GM12878 (cell line): ENCODE data around the gene MARCHF6. TPM values are rescaled to one million over a fixed set of nuclear protein-coding genes. Genes with fewer than 3 reads are reported as not detected.

Source experiments
- ATAC-seq: fragments of 200-7000 bp; cut with Tn5 transposase; 3 replicates; pipeline ENCODE4 v1.9.1; 2020; ENCODE audit warnings: mild to moderate bottlenecking, moderate library complexity
- BruUV-seq: library from RNA; stranded (reverse); fragments of 400-500 nt; replicated peaks from 2 replicates; lab custom pipeline; 2021; lab: Mats Ljungman, UMichigan
- CTCF ChIA-PET: fragments of 300-600 bp; sonication (Branson Sonifier 250); formaldehyde crosslinking; extraction: SDS; loops from one replicate; lab custom pipeline; 2021; ENCODE audit warnings: inconsistent platforms; lab: Yijun Ruan, JAX
- POLR2A ChIA-PET: fragments of 350-600 bp; formaldehyde crosslinking; extraction: SDS; loops from one replicate; lab custom pipeline; 2021; ENCODE audit warnings: inconsistent platforms; lab: Charles Lee
- RAD21 ChIA-PET: fragments of 300-600 bp; sonication (Branson Sonifier 250); formaldehyde crosslinking; loops from one replicate; lab custom pipeline; 2023; ENCODE audit warnings: antibody characterized with exemption; ENCODE audit not compliant: unreplicated experiment; lab: Charles Lee
- SMC1A ChIA-PET: fragments of 300-600 bp; sonication (Branson Sonifier 250); formaldehyde crosslinking; loops from one replicate; lab custom pipeline; 2023; ENCODE audit not compliant: unreplicated experiment, uncharacterized antibody; lab: Charles Lee
- DNase-seq: peaks from one replicate; pipeline ENCODE4 v3.0.0-alpha.2; 2011; ENCODE audit warnings: low read depth, low spot score
- FAIRE-seq: peaks from 3 replicates; lab custom pipeline; 2011; peaks lifted over from hg19 to GRCh38; lab: Jason Lieb, UNC
- H2AFZ ChIP-seq: 2 replicates; pipeline ENCODE4 v1.6.0; 2011; ENCODE audit warnings: low read depth, low read length, control low read depth; ENCODE audit not compliant: control insufficient read depth
- H3K27ac ChIP-seq: 2 replicates; pipeline ENCODE4 v1.5.1; 2011; ENCODE audit warnings: control low read depth; ENCODE audit not compliant: control insufficient read depth, insufficient read depth
- H3K27me3 ChIP-seq, 2 experiments: replicated peaks in 1 of 2; 2 replicates each; pipeline versions ENCODE4 v1.6.0 to v1.6.1; 2011; ENCODE audit warnings: low read length in 1 of 2; ENCODE audit not compliant: control insufficient read depth in 2 of 2, insufficient read depth in 2 of 2
- H3K36me3 ChIP-seq, 2 experiments: 2 replicates each; pipeline ENCODE4 v1.5.1; 2011; ENCODE audit warnings: low read length in 1 of 2; ENCODE audit not compliant: control insufficient read depth in 2 of 2, insufficient read depth in 2 of 2
- H3K4me1 ChIP-seq: 2 replicates; pipeline ENCODE4 v1.6.1; 2011; ENCODE audit warnings: mild to moderate bottlenecking, low read length, moderate library complexity, mixed read lengths; ENCODE audit not compliant: control insufficient read depth, insufficient read depth
- H3K4me2 ChIP-seq: 2 replicates; pipeline ENCODE4 v1.6.0; 2011; ENCODE audit warnings: control low read depth; ENCODE audit not compliant: control insufficient read depth, insufficient read depth
- H3K4me3 ChIP-seq: fragments of 200-600 bp; sonication (generic); 2 replicates; pipeline ENCODE4 v1.5.1; 2016
- H3K79me2 ChIP-seq: 2 replicates; pipeline ENCODE4 v1.6.0; 2011; ENCODE audit warnings: low read length; ENCODE audit not compliant: control insufficient read depth, insufficient read depth
- H3K9ac ChIP-seq: 2 replicates; pipeline ENCODE4 v1.8.0; 2011; ENCODE audit warnings: low read length, control low read depth, mixed read lengths; ENCODE audit not compliant: control insufficient read depth, insufficient read depth
- H3K9me3 ChIP-seq: replicated peaks from 3 replicates; pipeline ENCODE4 v1.5.1; 2011; ENCODE audit warnings: mild to moderate bottlenecking, low read length; ENCODE audit not compliant: control insufficient read depth, insufficient read depth
- H4K20me1 ChIP-seq: 2 replicates; pipeline ENCODE4 v1.6.0; 2011; ENCODE audit not compliant: control insufficient read depth, insufficient read depth
- ASH2L ChIP-seq: fragments of 300-600, 200-600 bp; sonication (generic); IDR thresholded peaks from 2 replicates; pipeline ENCODE4 v1.6.1; 2017; ENCODE audit warnings: low read depth, mild to moderate bottlenecking, borderline replicate concordance
- ATF7 ChIP-seq: fragments of 450-650 bp; IDR thresholded peaks from 2 replicates; pipeline ENCODE4 v1.6.1; 2016; ENCODE audit warnings: low read depth, mild to moderate bottlenecking
- CREB1 ChIP-seq: IDR thresholded peaks from 2 replicates; pipeline ENCODE4 v1.6.1; 2012; ENCODE audit warnings: low read depth, mild to moderate bottlenecking, inconsistent platforms
- EGR1 ChIP-seq, 2 experiments: IDR thresholded peaks; 1 replicate in 1 of 2; 2 replicates in 1 of 2; pipeline ENCODE4 v1.6.1; 2011 to 2012; ENCODE audit warnings: low read depth in 2 of 2, low read length in 2 of 2, borderline replicate concordance in 1 of 2, mild to moderate bottlenecking in 1 of 2, moderate library complexity in 1 of 2
- GATAD2B ChIP-seq: fragments of 450-650 bp; conservative IDR thresholded peaks from 2 replicates; pipeline ENCODE4 v1.6.1; 2017; ENCODE audit warnings: low read depth, mild to moderate bottlenecking, moderate library complexity
- KLF5 ChIP-seq: fragments of 450-650 bp; IDR thresholded peaks from 2 replicates; pipeline ENCODE4 v1.6.1; 2014; ENCODE audit warnings: mild to moderate bottlenecking; ENCODE audit not compliant: partially characterized antibody
- MEF2A ChIP-seq: IDR thresholded peaks from 2 replicates; pipeline ENCODE4 v1.6.1; 2011; ENCODE audit warnings: low read depth, mild to moderate bottlenecking, low read length, moderate library complexity; ENCODE audit not compliant: insufficient read depth
- MTA3 ChIP-seq: IDR thresholded peaks from 2 replicates; pipeline ENCODE4 v1.6.1; 2012; ENCODE audit warnings: low read length, inconsistent platforms, borderline replicate concordance
- NBN ChIP-seq: fragments of 450-650 bp; IDR thresholded peaks from 2 replicates; pipeline ENCODE4 v1.6.1; 2016
- NR2F1 ChIP-seq: fragments of 450-650 bp; conservative IDR thresholded peaks from 2 replicates; pipeline ENCODE4 v1.6.1; 2017; ENCODE audit warnings: mild to moderate bottlenecking
- SKIL ChIP-seq: fragments of 450-650 bp; IDR thresholded peaks from 2 replicates; pipeline ENCODE4 v1.6.1; 2017; ENCODE audit warnings: mild to moderate bottlenecking, low read depth, inconsistent platforms; ENCODE audit not compliant: poor library complexity, severe bottlenecking
- ZNF217 ChIP-seq: fragments of 450-650 bp; IDR thresholded peaks from 2 replicates; pipeline ENCODE4 v1.6.1; 2017; ENCODE audit warnings: antibody characterized with exemption, mild to moderate bottlenecking
- ZNF687 ChIP-seq: fragments of 450-650 bp; IDR thresholded peaks from 2 replicates; pipeline ENCODE4 v1.6.1; 2017; ENCODE audit warnings: mild to moderate bottlenecking, moderate library complexity
- WGBS: methylation state at CpG from one replicate; pipeline ENCODE4 v1.1.6; 2016; ENCODE audit warnings: low lambda C conversion rate; ENCODE audit not compliant: insufficient replicate concordance, insufficient coverage; ENCODE audit errors: missing lambda C conversion rate; 5-methylcytosine and 5-hydroxymethylcytosine counted together
- in situ Hi-C: fragments of 300-500 bp; cut with MboI; formaldehyde crosslinking; loops from 9 replicates; pipeline ENCODE4 v1.14.3; 2018; ENCODE audit warnings: mixed read lengths
- intact Hi-C: fragments of 100-400 bp; cut with micrococcal nuclease; formaldehyde crosslinking; loops from one replicate; pipeline ENCODE4 v1.14.2; 2022; ENCODE audit not compliant: unreplicated experiment
- polyA plus RNA-seq, 11 experiments: library from polyadenylated mRNA; depleted of rRNA in 4 of 11; unstranded in 6 of 11; stranded (reverse) in 5 of 11; fragments of >200 nt; fragmentation: Nextera tagmentation in 4 of 11; fragmentation: Illumina TruSeq in 1 of 11; extraction: Ambion mirVana in 4 of 11; extraction: Trizol in 1 of 11; gene quantifications; 1 replicate in 1 of 11; 2 replicates in 10 of 11; pipeline versions ENCODE4 v1.2.1 to v1.2.3, GENCODE V29; 2011 to 2016; ENCODE audit warnings: inconsistent platforms in 2 of 11, missing spikeins in 2 of 11, low read depth in 1 of 11
- total RNA-seq, 4 experiments: library from RNA; depleted of rRNA in 3 of 4; stranded (reverse); fragments of >200 nt in 3 of 4; fragmentation: Illumina TruSeq in 1 of 4; extraction: Trizol in 1 of 4; gene quantifications; 2 replicates each; pipeline versions ENCODE4 v1.2.1 to v1.2.3, GENCODE V29; 2013 to 2021

Gene MARCHF6
- total and polyA plus RNA-seq, 10 of the 15 experiments (the other 5 are each of a cell fraction or from before 2014, with no cell fraction given) = 39.1 to 172 (median 61.0) TPM

- TF ChIP-seq SKIL (peak; percentile 70), MEF2A (no peak)
These were observed 860 bp upstream of the MARCHF6 start (continued) for GRCh38 chr5:10352430-10353240.

- H3K79me2 ChIP-seq = peaks cover 67% of the 10 kb centered on the region
- WGBS = under 1% methylated on average over 39 of the region's 54 CpGs
- ChIA-PET SMC1A (interaction anchor here (0.9 to 1.4 kb wide), 6 partner anchors 12 to 103 kb away, joined by 3 to 6 read pairs (median 3); no protein-coding TSS in a partner anchor), CTCF (interaction anchor here (0.8 to 2.0 kb wide), 7 partner anchors 10 to 273 kb away, joined by 3 to 15 read pairs (median 5); no protein-coding TSS in a partner anchor), RAD21 (interaction anchor here (0.9 to 1.4 kb wide), 10 partner anchors 10 to 331 kb away, joined by 3 to 6 read pairs (median 4); no protein-coding TSS in a partner anchor), POLR2A (interaction anchor here (0.6 to 1.5 kb wide), 12 partner anchors 9 to 281 kb away, joined by 3 to 6 read pairs (median 4); partner anchors contain the start of gene ROPN1L)
- no TSS peak for BruUV-seq
- H3K4me1 ChIP-seq = peaks cover 3% of the 10 kb centered on the region; the same call in 1 of the 2 replicates
- FAIRE-seq = no peak
- H3K4me2 ChIP-seq = peak overlapping the region; percentile 94
- peak overlapping the region; percentile 97 for H3K4me3 ChIP-seq
- intact Hi-C loops (loop anchor here (10.0 kb wide), 2 partner anchors 221 to 411 kb away; partner anchors contain the start of gene DAP), in situ Hi-C loops (no loop called here)
- H4K20me1 ChIP-seq = no peaks in the 10 kb centered on the region
- peak overlapping the region; percentile 97 for H3K27ac ChIP-seq
- H3K36me3 ChIP-seq = no peaks in the 10 kb centered on the region
- H3K9me3 ChIP-seq = no peaks in the 10 kb centered on the region
- no peaks in the 10 kb centered on the region for H3K27me3 ChIP-seq
- DNase-seq = no peak
- peak; percentile 30 for ATAC-seq
- peak overlapping the region; percentile 92 for H3K9ac ChIP-seq
- peak overlapping the region; percentile 77 for H2AFZ ChIP-seq
- 0 out of 2 replicates have a peak, but pooled peaks have one; percentile 5 for TF ChIP-seq ZNF687
- TF ChIP-seq ASH2L = 0 out of 2 replicates have a peak, but pooled peaks have one; percentile 10
- peak; percentile 17; the same call in 1 of the 2 replicates for TF ChIP-seq NBN
- TF ChIP-seq GATAD2B = 0 out of 2 replicates have a peak, but pooled peaks have one; percentile 10
- peak; percentile 66 for TF ChIP-seq NR2F1
- TF ChIP-seq ATF7 = 0 out of 2 replicates have a peak, but pooled peaks have one; percentile 17
- TF ChIP-seq EGR1 (IDR thresholded peaks at IDR 0.05; ENCODE audit: borderline replicate concordance in 1 of 2, low read depth in 2 of 2, low read length in 2 of 2) = peak in 1 of 2 experiments; percentile 87; a peak in 2 of 3 replicates
- no peak; the same call in 1 of the 2 replicates for TF ChIP-seq MTA3
- TF ChIP-seq CREB1 = peak; percentile 32; the same call in 1 of the 2 replicates
- TF ChIP-seq ZNF217 = 0 out of 2 replicates have a peak, but pooled peaks have one; percentile 14
- TF ChIP-seq KLF5 = peak; percentile 12
These were observed 765 bp downstream of the MARCHF6 start for GRCh38 chr5:10354048-10354872.
